GM12878 (cell line): ENCODE results near the gene ACOT7. TPM values are rescaled to one million over a fixed set of nuclear protein-coding genes. Genes with fewer than 3 reads are reported as not detected.
A peak's percentile ranks its signal among the peaks of the same experiment; 100 is the strongest.

Experiments used
- ATAC-seq: fragments of 200-7000 bp; cut with Tn5 transposase; 3 replicates; pipeline ENCODE4 v1.9.1; 2020; ENCODE audit warnings: mild to moderate bottlenecking, moderate library complexity
- BruUV-seq: library from RNA; stranded (reverse); fragments of 400-500 nt; replicated peaks from 2 replicates; lab custom pipeline; 2021; lab: Mats Ljungman, UMichigan
- CTCF ChIA-PET: fragments of 300-600 bp; sonication (Branson Sonifier 250); formaldehyde crosslinking; extraction: SDS; loops from one replicate; lab custom pipeline; 2021; ENCODE audit warnings: inconsistent platforms; lab: Yijun Ruan, JAX
- POLR2A ChIA-PET: fragments of 350-600 bp; formaldehyde crosslinking; extraction: SDS; loops from one replicate; lab custom pipeline; 2021; ENCODE audit warnings: inconsistent platforms; lab: Charles Lee
- RAD21 ChIA-PET: fragments of 300-600 bp; sonication (Branson Sonifier 250); formaldehyde crosslinking; loops from one replicate; lab custom pipeline; 2023; ENCODE audit warnings: antibody characterized with exemption; ENCODE audit not compliant: unreplicated experiment; lab: Charles Lee
- SMC1A ChIA-PET: fragments of 300-600 bp; sonication (Branson Sonifier 250); formaldehyde crosslinking; loops from one replicate; lab custom pipeline; 2023; ENCODE audit not compliant: unreplicated experiment, uncharacterized antibody; lab: Charles Lee
- DNase-seq: peaks from one replicate; pipeline ENCODE4 v3.0.0-alpha.2; 2011; ENCODE audit warnings: low read depth, low spot score
- FAIRE-seq: peaks from 3 replicates; lab custom pipeline; 2011; peaks lifted over from hg19 to GRCh38; lab: Jason Lieb, UNC
- H2AFZ ChIP-seq: 2 replicates; pipeline ENCODE4 v1.6.0; 2011; ENCODE audit warnings: low read depth, low read length, control low read depth; ENCODE audit not compliant: control insufficient read depth
- H3K27ac ChIP-seq: 2 replicates; pipeline ENCODE4 v1.5.1; 2011; ENCODE audit warnings: control low read depth; ENCODE audit not compliant: control insufficient read depth, insufficient read depth
- H3K27me3 ChIP-seq, 2 experiments: replicated peaks in 1 of 2; 2 replicates each; pipeline versions ENCODE4 v1.6.0 to v1.6.1; 2011; ENCODE audit warnings: low read length in 1 of 2; ENCODE audit not compliant: control insufficient read depth in 2 of 2, insufficient read depth in 2 of 2
- H3K36me3 ChIP-seq, 2 experiments: 2 replicates each; pipeline ENCODE4 v1.5.1; 2011; ENCODE audit warnings: low read length in 1 of 2; ENCODE audit not compliant: control insufficient read depth in 2 of 2, insufficient read depth in 2 of 2
- H3K4me1 ChIP-seq: 2 replicates; pipeline ENCODE4 v1.6.1; 2011; ENCODE audit warnings: mild to moderate bottlenecking, low read length, moderate library complexity, mixed read lengths; ENCODE audit not compliant: control insufficient read depth, insufficient read depth
- H3K4me2 ChIP-seq: 2 replicates; pipeline ENCODE4 v1.6.0; 2011; ENCODE audit warnings: control low read depth; ENCODE audit not compliant: control insufficient read depth, insufficient read depth
- H3K4me3 ChIP-seq: fragments of 200-600 bp; sonication (generic); 2 replicates; pipeline ENCODE4 v1.5.1; 2016
- H3K79me2 ChIP-seq: 2 replicates; pipeline ENCODE4 v1.6.0; 2011; ENCODE audit warnings: low read length; ENCODE audit not compliant: control insufficient read depth, insufficient read depth
- H3K9ac ChIP-seq: 2 replicates; pipeline ENCODE4 v1.8.0; 2011; ENCODE audit warnings: low read length, control low read depth, mixed read lengths; ENCODE audit not compliant: control insufficient read depth, insufficient read depth
- H3K9me3 ChIP-seq: replicated peaks from 3 replicates; pipeline ENCODE4 v1.5.1; 2011; ENCODE audit warnings: mild to moderate bottlenecking, low read length; ENCODE audit not compliant: control insufficient read depth, insufficient read depth
- H4K20me1 ChIP-seq: 2 replicates; pipeline ENCODE4 v1.6.0; 2011; ENCODE audit not compliant: control insufficient read depth, insufficient read depth
- BHLHE40 ChIP-seq, 2 experiments: fragments of 450-650 bp in 1 of 2; IDR thresholded peaks; 2 replicates each; pipeline ENCODE4 v1.6.1; 2011 to 2017; ENCODE audit warnings: low read depth in 2 of 2, borderline replicate concordance in 1 of 2, improper control_type of control experiment in 1 of 2, low read length in 1 of 2, mild to moderate bottlenecking in 1 of 2
- CTCF ChIP-seq, 3 experiments: IDR thresholded peaks in 2 of 3; conservative IDR thresholded peaks in 1 of 3; 2 replicates each; pipeline ENCODE4 v1.5.1; 2011; ENCODE audit warnings: low read depth in 3 of 3, low read length in 3 of 3, mild to moderate bottlenecking in 3 of 3, control low read depth in 2 of 3, moderate library complexity in 2 of 3, inconsistent platforms in 1 of 3, mixed read lengths in 1 of 3; ENCODE audit not compliant: control insufficient read depth in 2 of 3, insufficient read depth in 1 of 3; ENCODE audit errors: extremely low read depth in 1 of 3
- YBX1 ChIP-seq: fragments of 450-650 bp; IDR thresholded peaks from 2 replicates; pipeline ENCODE4 v1.6.1; 2016; ENCODE audit warnings: antibody characterized with exemption
- WGBS: methylation state at CpG from one replicate; pipeline ENCODE4 v1.1.6; 2016; ENCODE audit warnings: low lambda C conversion rate; ENCODE audit not compliant: insufficient replicate concordance, insufficient coverage; ENCODE audit errors: missing lambda C conversion rate; 5-methylcytosine and 5-hydroxymethylcytosine counted together
- in situ Hi-C: fragments of 300-500 bp; cut with MboI; formaldehyde crosslinking; loops from 9 replicates; pipeline ENCODE4 v1.14.3; 2018; ENCODE audit warnings: mixed read lengths
- intact Hi-C: fragments of 100-400 bp; cut with micrococcal nuclease; formaldehyde crosslinking; loops from one replicate; pipeline ENCODE4 v1.14.2; 2022; ENCODE audit not compliant: unreplicated experiment
- polyA plus RNA-seq, 11 experiments: library from polyadenylated mRNA; depleted of rRNA in 4 of 11; unstranded in 6 of 11; stranded (reverse) in 5 of 11; fragments of >200 nt; fragmentation: Nextera tagmentation in 4 of 11; fragmentation: Illumina TruSeq in 1 of 11; extraction: Ambion mirVana in 4 of 11; extraction: Trizol in 1 of 11; gene quantifications; 1 replicate in 1 of 11; 2 replicates in 10 of 11; pipeline versions ENCODE4 v1.2.1 to v1.2.3, GENCODE V29; 2011 to 2016; ENCODE audit warnings: inconsistent platforms in 2 of 11, missing spikeins in 2 of 11, low read depth in 1 of 11
- total RNA-seq, 4 experiments: library from RNA; depleted of rRNA in 3 of 4; stranded (reverse); fragments of >200 nt in 3 of 4; fragmentation: Illumina TruSeq in 1 of 4; extraction: Trizol in 1 of 4; gene quantifications; 2 replicates each; pipeline versions ENCODE4 v1.2.1 to v1.2.3, GENCODE V29; 2013 to 2021

Gene ACOT7
- total and polyA plus RNA-seq, 10 of the 15 experiments (the other 5 are each of a cell fraction or from before 2014, with no cell fraction given): 8.9 to 206 (median 61.2) TPM

- H3K4me2 ChIP-seq: no peak overlapping the region
- CTCF ChIA-PET: interaction anchor here (0.8 to 8.0 kb wide), 10 partner anchors 16 to 194 kb away, joined by 3 to 137 read pairs (median 5); partner anchors contain the start of genes ESPN, HES2 and TNFRSF25
- H3K9ac ChIP-seq: no peak overlapping the region
- SMC1A ChIA-PET: no interaction called here
- no peaks in the 10 kb centered on the region for H3K79me2 ChIP-seq
- no peaks in the 10 kb centered on the region for H3K9me3 ChIP-seq
- TF ChIP-seq YBX1 (no peak), CTCF (IDR thresholded peaks at IDR 0.05 in 2 of 3, conservative IDR thresholded peaks at IDR 0.05 in 1 of 3; ENCODE audit: control insufficient read depth in 2 of 3, extremely low read depth in 1 of 3, insufficient read depth in 1 of 3, low read depth in 3 of 3, low read length in 3 of 3) (peak in 2 of 3 experiments; percentile 23 to 37; a peak in 3 of 6 replicates), BHLHE40 (IDR thresholded peaks at IDR 0.05; ENCODE audit: borderline replicate concordance in 1 of 2, low read depth in 2 of 2, low read length in 1 of 2) (0 out of 4 replicates have a peak, but pooled peaks of 1 of the 2 experiments have one; percentile 17)
- H3K4me3 ChIP-seq: no peak overlapping the region
- H3K27me3 ChIP-seq: no peaks in the 10 kb centered on the region; a peak in 1 of 4 replicates
- ATAC-seq (peak; percentile 52), FAIRE-seq (no peak), DNase-seq (no peak)
- H2AFZ ChIP-seq: no peak overlapping the region
- POLR2A ChIA-PET: no interaction called here
- H4K20me1 ChIP-seq: peaks cover 4% of the 10 kb centered on the region
- H3K36me3 ChIP-seq: no peaks in the 10 kb centered on the region
- RAD21 ChIA-PET: interaction anchor here (0.6 to 4.2 kb wide), 4 partner anchors 17 to 50 kb away, joined by 3 to 44 read pairs (median 4); partner anchors contain the start of gene PLEKHG5
- WGBS: 24% methylated on average over 44 of the region's 101 CpGs
- intact Hi-C loops (no loop called here), in situ Hi-C loops (no loop called here)
- H3K4me1 ChIP-seq: no peaks in the 10 kb centered on the region
- no peak overlapping the region for H3K27ac ChIP-seq
- BruUV-seq: no TSS peak
These were observed 46.9 kb upstream of the ACOT7 start for GRCh38 chr1:6440198-6441126.
